A549 treated with Hydrocortisone at 1 μM for 4 hours (cell line): Measurements from ENCODE around the gene PHEX. TPM values are rescaled to one million over a fixed set of nuclear protein-coding genes. Genes with fewer than 3 reads are reported as not detected.

ENCODE experiments used
- total RNA-seq: library from RNA; stranded (reverse); fragments of 200-300 nt; extraction: Qiagen RNA extraction; gene quantifications from 5 replicates; pipeline ENCODE4 v1.2.3, GENCODE V29; 2022

Gene PHEX
- 0.31 to 0.42 TPM (median 0.35 TPM) in 5 replicates for total RNA-seq

GRCh38 chrX:22032084-22032483 lies at the start of gene PHEX:
TSS of gene PHEX (plus strand) at chrX:22032325. CDS start at chrX:22033006, 681 bp downstream.

GRCh38 chrX:22272613-22273012 lies 240.5 kb downstream of the PHEX start, which contains the start of gene CBLL2:
TSS of gene CBLL2 (plus strand) at chrX:22272913. CDS start at chrX:22272992, 79 bp downstream.

Other genes with a start within 250 kb of the PHEX start
- 19.5 to 29.2 TPM (median 24.1 TPM) in 5 replicates for gene MBTPS2, start 192.7 kb upstream of the PHEX start, total RNA-seq
- gene YY2, start 176.3 kb upstream of the PHEX start, total RNA-seq: 1.9 to 2.8 TPM (median 2.2 TPM) in 5 replicates
- 185 to 230 TPM (median 190 TPM) in 5 replicates for gene SMS, start 91.6 kb upstream of the PHEX start, total RNA-seq
- gene CBLL2, start 240.6 kb downstream of the PHEX start, total RNA-seq: not detected in 5 replicates